ENCODE data around the gene YAP1. TPM values are rescaled to one million over a fixed set of nuclear protein-coding genes. Genes with fewer than 3 reads are reported as not detected.

Gene YAP1
- total and polyA plus RNA-seq, 8 donors = 22.0 to 400 (median 64.4) TPM

- Histone ChIP-seq H3K4me3 (peak overlapping the region; percentile 64 to 98 (median 82)), H3K27me3 (peaks cover 0 to 21% (median 5%) of the 10 kb centered on the region in 3 donors), H3K9me3 (no peaks in the 10 kb centered on the region), H3K27ac (peak overlapping the region; percentile 95 to 100 (median 97)), H3K4me1 (peaks cover 21 to 57% (median 55%) of the 10 kb centered on the region in 4 donors), H3K36me3 (peaks cover 0 to 11% (median 5%) of the 10 kb centered on the region in 4 donors)
- peak; percentile 72 to 89 for DNase-seq
- intact Hi-C loops (cut with DNase I; ENCODE audit: low total_unique reads) = no loop called here
- WGBS, 5 donors = 1 to 2% (median 2%) methylated on average over 20 of the region's 20 CpGs
- no peak for TF ChIP-seq EP300 (IDR thresholded peaks at IDR 0.05)
- TF ChIP-seq CTCF (IDR thresholded peaks at IDR 0.05) = no peak
- TF ChIP-seq POLR2A (IDR thresholded peaks at IDR 0.05) = peak in 1 of 4 donors; percentile 54
- peak in 2 of 3 donors; percentile 90 for TF ChIP-seq POLR2AphosphoS5 (IDR thresholded peaks at IDR 0.05)
Measured at GRCh38 chr11:102111787-102112508, 1.7 kb downstream of the YAP1 start.

- DNase-seq = peak in 1 of 2 donors; percentile 61
- H3K4me1 ChIP-seq = peaks cover 26 to 62% (median 57%) of the 10 kb centered on the region in 4 donors
- H3K4me3 ChIP-seq = peak overlapping the region; percentile 64 to 98 (median 82)
- TF ChIP-seq POLR2A (IDR thresholded peaks at IDR 0.05) (no peak), POLR2AphosphoS5 (IDR thresholded peaks at IDR 0.05) (no peak), EP300 (IDR thresholded peaks at IDR 0.05) (no peak), CTCF (IDR thresholded peaks at IDR 0.05) (no peak)
- H3K27me3 ChIP-seq = peaks cover 0 to 21% (median 5%) of the 10 kb centered on the region in 3 donors
- no peaks in the 10 kb centered on the region for H3K9me3 ChIP-seq
- H3K36me3 ChIP-seq = peaks cover 0 to 11% (median 5%) of the 10 kb centered on the region in 4 donors
- peak overlapping the region; percentile 83 to 100 (median 96) for H3K27ac ChIP-seq
- intact Hi-C loops (cut with DNase I; ENCODE audit: low total_unique reads) = no loop called here
- WGBS, 5 donors = 6 to 15% (median 8%) methylated on average over 5 of the region's 5 CpGs
Measured at GRCh38 chr11:102112509-102112821, 2.2 kb downstream of the YAP1 start.

GRCh38 chr11:102114032-102114431, 3.8 kb downstream of the YAP1 start:
- Histone ChIP-seq H3K9me3 (no peaks in the 10 kb centered on the region), H3K36me3 (peaks cover 0 to 11% (median 5%) of the 10 kb centered on the region in 4 donors), H3K27ac (peak overlapping the region in 4 of 5 donors; percentile 2 to 99 (median 26)), H3K27me3 (peaks cover 0 to 21% (median 5%) of the 10 kb centered on the region in 3 donors), H3K4me1 (peaks cover 35 to 77% (median 71%) of the 10 kb centered on the region in 4 donors), H3K4me3 (peak overlapping the region in 2 of 4 donors; percentile 12 to 64)
- no peak for DNase-seq
- TF ChIP-seq POLR2A (IDR thresholded peaks at IDR 0.05) = no peak
- TF ChIP-seq POLR2AphosphoS5 (IDR thresholded peaks at IDR 0.05) = no peak
- TF ChIP-seq EP300 (IDR thresholded peaks at IDR 0.05) = no peak
- TF ChIP-seq CTCF (IDR thresholded peaks at IDR 0.05) = no peak
- WGBS, 5 donors = 49 to 68% (median 56%) methylated on average over 4 of the region's 4 CpGs
- intact Hi-C loops (cut with DNase I; ENCODE audit: low total_unique reads) = no loop called here

- H3K4me1 ChIP-seq = peaks cover 37 to 84% (median 71%) of the 10 kb centered on the region in 4 donors
- peak overlapping the region; percentile 40 to 60 (median 49) for H3K27ac ChIP-seq
- peak overlapping the region in 1 of 4 donors; percentile 2 for H3K4me3 ChIP-seq
- H3K36me3 ChIP-seq = peaks cover 0 to 11% (median 5%) of the 10 kb centered on the region in 4 donors
- H3K9me3 ChIP-seq = no peaks in the 10 kb centered on the region
- DNase-seq = peak in 1 of 2 donors; percentile 73
- intact Hi-C loops (cut with DNase I; ENCODE audit: low total_unique reads) = no loop called here
- peaks cover 0 to 11% (median 5%) of the 10 kb centered on the region in 3 donors for H3K27me3 ChIP-seq
- no peak for TF ChIP-seq EP300 (IDR thresholded peaks at IDR 0.05)
- peak in 2 of 3 donors; percentile 48 to 72 for TF ChIP-seq POLR2AphosphoS5 (IDR thresholded peaks at IDR 0.05)
- TF ChIP-seq POLR2A (IDR thresholded peaks at IDR 0.05) = no peak
- TF ChIP-seq CTCF (IDR thresholded peaks at IDR 0.05) = no peak
Measured at GRCh38 chr11:102115557-102115956, 5.3 kb downstream of the YAP1 start.
